Measurements from ENCODE around the gene SLC25A21.

GRCh38 chr14:36755756-36756155, 416.6 kb downstream of the SLC25A21 start:
- TF ChIP-seq REST (IDR thresholded peaks at IDR 0.05; ENCODE audit: insufficient read depth in 1 of 2, low read depth in 2 of 2, low read length in 2 of 2), result no peak
- no peak for TF ChIP-seq POLR2AphosphoS5 (IDR thresholded peaks at IDR 0.05; ENCODE audit: low read depth, low read length)
- no peak for TF ChIP-seq TAF1 (IDR thresholded peaks at IDR 0.05; ENCODE audit: borderline replicate concordance, insufficient read depth, low read length)
- TF ChIP-seq SIN3A (IDR thresholded peaks at IDR 0.05; ENCODE audit: borderline replicate concordance, insufficient read depth, low read length), result no peak
